Neuronal stem cell (in vitro differentiated cells): Measurements from ENCODE around the gene UAP1.
"Not testable (repeated sequence)": the region's sequence is repeated elsewhere in the genome, so short reads cannot be mapped to it uniquely, and the experiment has no call there.

ENCODE experiments used
- DNase-seq: peaks from one replicate; pipeline ENCODE4 v3.0.0-alpha.2; 2013; ENCODE audit warnings: low spot score
- H2AFZ ChIP-seq: one replicate; pipeline ENCODE4 v1.6.1; 2013; ENCODE audit warnings: mild to moderate bottlenecking, low read length, inconsistent platforms
- H2AK5ac ChIP-seq: 2 replicates; pipeline ENCODE4 v1.6.1; 2013; ENCODE audit warnings: low read depth, mild to moderate bottlenecking, inconsistent platforms, low read length, moderate library complexity, mixed read lengths
- H2BK120ac ChIP-seq: 2 replicates; pipeline ENCODE4 v1.6.1; 2013; ENCODE audit warnings: low read depth, mild to moderate bottlenecking, inconsistent platforms, low read length, moderate library complexity, mixed read lengths
- H2BK12ac ChIP-seq: one replicate; pipeline ENCODE4 v1.6.1; 2013; ENCODE audit warnings: low read length, inconsistent platforms
- H2BK15ac ChIP-seq: 2 replicates; pipeline ENCODE4 v1.6.1; 2013; ENCODE audit warnings: mild to moderate bottlenecking, low read length, inconsistent platforms, mixed read lengths
- H2BK5ac ChIP-seq: one replicate; pipeline ENCODE4 v1.6.1; 2013; ENCODE audit warnings: inconsistent platforms, mild to moderate bottlenecking, low read length, moderate library complexity
- H3K14ac ChIP-seq: one replicate; pipeline ENCODE4 v1.6.1; 2013; ENCODE audit warnings: low read length, inconsistent platforms
- H3K18ac ChIP-seq: 2 replicates; pipeline ENCODE4 v1.6.1; 2013; ENCODE audit warnings: low read length, inconsistent platforms
- H3K23ac ChIP-seq: 2 replicates; pipeline ENCODE4 v1.6.1; 2013; ENCODE audit warnings: low read depth, mild to moderate bottlenecking, mixed read lengths, low read length, inconsistent platforms; ENCODE audit not compliant: poor library complexity
- H3K27ac ChIP-seq: replicated peaks from 3 replicates; pipeline ENCODE4 v1.5.1; 2013; ENCODE audit warnings: low read length, inconsistent platforms
- H3K27me3 ChIP-seq, 3 experiments: 2 replicates each; pipeline ENCODE4 v1.6.1; 2013; ENCODE audit warnings: low read length in 3 of 3, mild to moderate bottlenecking in 2 of 3, inconsistent platforms in 1 of 3, low read depth in 1 of 3, mixed read lengths in 1 of 3, moderate library complexity in 1 of 3; ENCODE audit not compliant: control insufficient read depth in 3 of 3, insufficient read depth in 3 of 3
- H3K36me3 ChIP-seq, 2 donors: replicated peaks in 1 of 2; 2 replicates each; pipeline ENCODE4 v1.6.1; 2013; ENCODE audit warnings: low read length in 2 of 2; ENCODE audit not compliant: control insufficient read depth in 2 of 2, insufficient read depth in 2 of 2
- H3K4ac ChIP-seq: 2 replicates; pipeline ENCODE4 v1.6.1; 2013; ENCODE audit warnings: inconsistent platforms, mild to moderate bottlenecking, low read length, moderate library complexity
- H3K4me1 ChIP-seq, 2 donors: 1 replicate in 1 of 2; 2 replicates in 1 of 2; pipeline ENCODE4 v1.6.1; 2013; ENCODE audit warnings: low read length in 2 of 2, low read depth in 1 of 2; ENCODE audit not compliant: control insufficient read depth in 2 of 2, insufficient read depth in 1 of 2
- H3K4me2 ChIP-seq: one replicate; pipeline ENCODE4 v1.6.1; 2013; ENCODE audit warnings: mild to moderate bottlenecking, low read length, inconsistent platforms; ENCODE audit not compliant: insufficient read depth, poor library complexity, severe bottlenecking
- H3K4me3 ChIP-seq, 2 donors: 2 replicates each; pipeline ENCODE4 v1.5.1; 2013; ENCODE audit warnings: low read length in 2 of 2, mild to moderate bottlenecking in 2 of 2, inconsistent platforms in 1 of 2, moderate library complexity in 1 of 2
- H3K79me1 ChIP-seq: one replicate; pipeline ENCODE4 v1.6.1; 2013; ENCODE audit warnings: low read depth, mild to moderate bottlenecking, inconsistent platforms, low read length, moderate library complexity
- H3K9ac ChIP-seq: one replicate; pipeline ENCODE4 v1.6.1; 2013; ENCODE audit warnings: mild to moderate bottlenecking, low read depth, low read length, inconsistent platforms; ENCODE audit not compliant: poor library complexity
- H3K9me3 ChIP-seq, 2 donors: replicated peaks in 1 of 2; 2 replicates each; pipeline versions ENCODE3 to v1.6.1; 2013; ENCODE audit warnings: low read length in 2 of 2, mild to moderate bottlenecking in 2 of 2, inconsistent platforms in 1 of 2, low read depth in 1 of 2, mixed read lengths in 1 of 2, moderate library complexity in 1 of 2; ENCODE audit not compliant: control insufficient read depth in 2 of 2, insufficient read depth in 1 of 2
- H4K8ac ChIP-seq: one replicate; pipeline ENCODE4 v1.6.1; 2013; ENCODE audit warnings: low read depth, mild to moderate bottlenecking, inconsistent platforms, low read length, moderate library complexity
- H4K91ac ChIP-seq: one replicate; pipeline ENCODE4 v1.6.1; 2013; ENCODE audit warnings: low read length, low read depth, mild to moderate bottlenecking, inconsistent platforms; ENCODE audit not compliant: poor library complexity
- WGBS, 2 donors: extraction: QIAGEN DNeasy Blood & Tissue Kit; methylation state at CpG; one replicate each; pipeline ENCODE4 v1.1.7; 2013; ENCODE audit warnings: missing lambda C conversion rate in 2 of 2, mixed read lengths in 1 of 2; ENCODE audit not compliant: insufficient read length in 2 of 2, insufficient replicate concordance in 1 of 2; ENCODE audit errors: extremely low coverage in 2 of 2; 5-methylcytosine and 5-hydroxymethylcytosine counted together

UAP1 gene

DNA sequence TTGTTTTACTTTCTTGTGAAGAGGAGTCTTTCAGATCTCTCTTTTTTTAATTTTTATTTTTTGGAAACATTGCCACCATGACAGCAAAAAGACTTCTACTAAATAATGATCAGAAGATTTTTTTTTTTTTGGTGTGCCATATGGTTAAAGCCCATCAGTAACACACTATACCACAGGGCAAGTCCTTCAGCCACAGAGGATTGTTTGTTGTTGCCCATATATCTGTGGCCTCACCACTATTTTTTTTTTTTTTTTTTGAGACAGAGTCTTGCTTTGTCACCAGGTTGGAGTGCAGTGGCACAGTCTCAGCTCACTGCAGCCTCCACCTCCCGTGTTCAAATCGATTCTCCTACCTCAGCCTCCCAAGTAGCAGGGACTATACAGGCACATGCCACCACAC lies 29.2 kb downstream of the UAP1 start:
- no peaks in the 10 kb centered on the region for H3K9me3 ChIP-seq
- no peaks in the 10 kb centered on the region for H3K4me1 ChIP-seq
- H3K14ac ChIP-seq: no peak overlapping the region
- H3K79me1 ChIP-seq: no peaks in the 10 kb centered on the region
- H2BK5ac ChIP-seq: no peak overlapping the region
- no peak overlapping the region for H3K4ac ChIP-seq
- no peak overlapping the region for H4K91ac ChIP-seq
- H3K4me3 ChIP-seq: no peak overlapping the region
- H2AK5ac ChIP-seq: no peak overlapping the region
- H3K23ac ChIP-seq: no peak overlapping the region
- no peak overlapping the region for H2AFZ ChIP-seq
- WGBS, 2 donors: no CpG with 5 or more reads among the region's 2 CpGs
- no peak overlapping the region for H2BK120ac ChIP-seq
- no peak overlapping the region for H3K18ac ChIP-seq
- DNase-seq: no peak
- no peak overlapping the region for H3K4me2 ChIP-seq
- no peak overlapping the region for H2BK12ac ChIP-seq
- no peaks in the 10 kb centered on the region for H3K27me3 ChIP-seq
- no peak overlapping the region for H2BK15ac ChIP-seq
- H3K9ac ChIP-seq: no peak overlapping the region
- H4K8ac ChIP-seq: no peak overlapping the region
- H3K36me3 ChIP-seq: peaks cover 6 to 69% of the 10 kb centered on the region in 2 donors
- no peak overlapping the region for H3K27ac ChIP-seq

DNA sequence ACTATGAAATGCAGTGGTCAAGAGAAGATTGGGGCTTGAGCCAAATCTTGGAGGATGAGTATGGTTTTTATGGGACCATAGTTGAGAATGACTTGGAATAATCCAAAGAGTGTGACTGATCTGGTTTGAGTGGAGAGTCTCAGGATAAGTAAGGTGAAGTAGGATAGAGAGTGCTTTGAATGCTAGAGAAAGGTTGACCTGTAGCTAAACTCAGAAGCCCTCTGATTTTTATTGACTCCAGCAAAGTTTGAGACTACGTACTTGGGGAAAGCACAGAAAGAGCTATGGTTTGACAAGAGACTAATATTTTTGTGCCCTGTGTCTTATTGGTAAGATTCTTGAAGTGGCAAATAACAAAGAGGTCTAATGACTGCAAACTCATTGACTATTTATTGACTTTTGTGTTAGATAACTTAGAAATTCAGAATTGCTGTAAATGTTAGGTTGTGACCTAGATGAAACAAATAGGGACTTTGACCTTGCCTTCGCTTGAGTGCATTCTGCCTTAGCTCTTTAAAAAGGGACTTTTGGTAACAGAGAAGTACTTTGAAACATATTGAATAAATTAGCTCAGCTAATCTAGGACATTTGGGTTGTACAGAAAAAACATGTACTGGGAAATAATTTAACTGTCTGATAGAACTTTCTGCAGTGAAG lies 35.1 kb downstream of the UAP1 start:
- Histone ChIP-seq H3K14ac (no peak overlapping the region), H3K4me1 (no peaks in the 10 kb centered on the region), H3K79me1 (no peaks in the 10 kb centered on the region), H2AFZ (no peak overlapping the region), H3K4me2 (no peak overlapping the region), H3K23ac (no peak overlapping the region), H4K91ac (no peak overlapping the region), H4K8ac (no peak overlapping the region), H3K36me3 (peaks cover 4 to 73% of the 10 kb centered on the region in 2 donors), H2BK12ac (no peak overlapping the region), H2BK15ac (no peak overlapping the region), H3K4me3 (no peak overlapping the region), H2BK5ac (no peak overlapping the region), H3K4ac (no peak overlapping the region), H3K9me3 (no peaks in the 10 kb centered on the region), H3K9ac (no peak overlapping the region), H3K27me3 (no peaks in the 10 kb centered on the region), H2BK120ac (no peak overlapping the region), H3K27ac (no peak overlapping the region), H2AK5ac (no peak overlapping the region), H3K18ac (no peak overlapping the region)
- DNase-seq: no peak
- WGBS, 2 donors: no CpG with 5 or more reads among the region's 2 CpGs

DNA sequence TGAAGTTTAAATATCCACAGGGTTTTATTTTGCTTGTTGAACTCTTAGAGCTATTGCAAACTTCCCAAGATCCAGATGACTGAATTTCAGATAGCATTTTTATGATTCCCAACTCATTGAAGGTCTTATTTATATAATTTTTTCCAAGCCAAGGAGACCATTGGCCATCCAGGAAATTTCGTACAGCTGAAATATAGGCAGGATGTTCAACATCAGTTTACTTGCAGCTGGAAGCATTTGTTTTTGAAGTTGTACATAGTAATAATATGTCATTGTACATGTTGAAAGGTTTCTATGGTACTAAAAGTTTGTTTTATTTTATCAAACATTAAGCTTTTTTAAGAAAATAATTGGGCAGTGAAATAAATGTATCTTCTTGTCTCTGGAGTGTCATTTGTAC lies 37.9 kb downstream of the UAP1 start:
- no peak overlapping the region for H2BK5ac ChIP-seq
- H2BK12ac ChIP-seq: no peak overlapping the region
- no peak for DNase-seq
- H2BK120ac ChIP-seq: no peak overlapping the region
- no peak overlapping the region for H3K4me3 ChIP-seq
- no peak overlapping the region for H3K14ac ChIP-seq
- no peak overlapping the region for H3K9ac ChIP-seq
- no peak overlapping the region for H3K23ac ChIP-seq
- H3K18ac ChIP-seq: no peak overlapping the region
- H3K4me1 ChIP-seq: no peaks in the 10 kb centered on the region
- H2AFZ ChIP-seq: no peak overlapping the region
- H3K4ac ChIP-seq: no peak overlapping the region
- H3K79me1 ChIP-seq: no peaks in the 10 kb centered on the region
- no peak overlapping the region for H4K91ac ChIP-seq
- H3K27me3 ChIP-seq: no peaks in the 10 kb centered on the region
- no peak overlapping the region for H4K8ac ChIP-seq
- H3K27ac ChIP-seq: no peak overlapping the region
- H2AK5ac ChIP-seq: no peak overlapping the region
- peaks cover 2 to 70% of the 10 kb centered on the region in 2 donors for H3K36me3 ChIP-seq
- H2BK15ac ChIP-seq: no peak overlapping the region
- no CpG with 5 or more reads among the region's 1 CpG for WGBS, 2 donors
- no peak overlapping the region for H3K4me2 ChIP-seq
- H3K9me3 ChIP-seq: no peaks in the 10 kb centered on the region

DNA sequence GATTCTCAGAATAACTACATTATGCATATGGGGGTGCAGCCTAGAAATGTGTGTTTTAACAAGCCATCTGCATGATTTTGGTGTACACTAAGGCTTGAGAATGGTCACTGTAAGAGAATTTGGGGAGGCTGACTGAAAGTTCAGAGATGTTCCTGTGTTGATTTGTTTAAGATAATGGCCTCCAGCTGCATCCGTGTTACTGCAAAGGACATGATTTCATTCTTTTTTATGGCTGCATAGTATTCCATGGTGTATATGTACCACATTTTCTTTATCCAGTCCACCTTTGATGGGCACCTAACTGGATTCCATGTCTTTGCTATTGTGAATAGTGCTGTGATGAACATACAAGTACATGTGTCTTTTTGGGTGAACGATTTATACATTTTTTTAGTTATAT lies 41.6 kb downstream of the UAP1 start:
- H3K27me3 ChIP-seq, H2BK120ac ChIP-seq, H3K4me3 ChIP-seq, H4K8ac ChIP-seq, H3K9me3 ChIP-seq, H2BK12ac ChIP-seq, H3K4me2 ChIP-seq, H2AFZ ChIP-seq, H3K4me1 ChIP-seq, H3K27ac ChIP-seq, H3K14ac ChIP-seq, H3K79me1 ChIP-seq, H3K4ac ChIP-seq, H2BK15ac ChIP-seq, H4K91ac ChIP-seq, DNase-seq, H2BK5ac ChIP-seq, H3K18ac ChIP-seq, H3K23ac ChIP-seq, H2AK5ac ChIP-seq, H3K9ac ChIP-seq: not testable (repeated sequence)
- peaks cover 2 to 47% of the 10 kb centered on the region in 2 donors for H3K36me3 ChIP-seq
- no CpG with 5 or more reads among the region's 2 CpGs for WGBS, 2 donors
